HUES64 (cell line): ENCODE data around the gene GPC6.

Experiments
- H3K27ac ChIP-seq: 2 replicates; pipeline ENCODE4 v1.7.0; 2013; ENCODE audit warnings: low read depth, low read length, inconsistent platforms
- H3K27me3 ChIP-seq: 2 replicates; pipeline ENCODE4 v1.6.1; 2013; ENCODE audit warnings: mild to moderate bottlenecking, low read length; ENCODE audit not compliant: insufficient read depth
- H3K36me3 ChIP-seq: 2 replicates; pipeline ENCODE4 v1.6.1; 2013; ENCODE audit warnings: mild to moderate bottlenecking, low read length; ENCODE audit not compliant: insufficient read depth
- H3K4me1 ChIP-seq: 2 replicates; pipeline ENCODE4 v1.6.1; 2013; ENCODE audit warnings: mild to moderate bottlenecking, low read length, moderate library complexity; ENCODE audit not compliant: insufficient read depth
- H3K4me3 ChIP-seq: 2 replicates; pipeline ENCODE4 v1.5.1; 2013; ENCODE audit warnings: mild to moderate bottlenecking, low read length, moderate library complexity
- H3K9ac ChIP-seq: 2 replicates; pipeline ENCODE4 v1.6.1; 2013; ENCODE audit warnings: mild to moderate bottlenecking, low read depth, low read length
- H3K9me3 ChIP-seq: 2 replicates; pipeline ENCODE4 v1.6.1; 2013; ENCODE audit warnings: low read depth, low read length; ENCODE audit not compliant: insufficient read depth
- WGBS: fragments of 150-250, 120-280 bp; methylation state at CpG from one replicate; pipeline ENCODE4 v1.1.7; 2013; ENCODE audit warnings: missing lambda C conversion rate; 5-methylcytosine and 5-hydroxymethylcytosine counted together

The GPC6 gene

DNA sequence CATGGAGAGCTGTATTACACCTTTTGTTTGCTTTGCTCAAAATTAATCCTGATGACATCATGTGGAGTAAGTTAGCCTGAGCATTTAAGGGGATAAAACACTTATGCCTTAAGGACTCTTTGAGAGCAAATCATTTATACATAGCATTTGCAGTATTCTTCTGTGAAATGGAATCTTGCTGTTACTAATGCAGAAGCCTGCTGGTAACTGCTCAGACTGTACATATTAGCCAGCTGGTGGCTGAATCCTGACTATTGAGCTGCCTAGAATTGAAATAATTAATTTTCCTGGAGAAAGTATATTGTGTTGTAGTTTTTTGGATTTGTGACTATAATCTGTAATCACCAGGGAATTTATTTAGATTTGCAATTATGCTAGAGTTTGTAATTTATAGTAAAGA is 363.2 kb downstream of the GPC6 start:
- Histone ChIP-seq H3K36me3 (no peaks in the 10 kb centered on the region), H3K27ac (no peak overlapping the region)

GRCh38 chr13:93603043-93603442 is 376.4 kb downstream of the GPC6 start:
- Histone ChIP-seq H3K9ac (no peak overlapping the region), H3K27ac (no peak overlapping the region), H3K9me3 (no peaks in the 10 kb centered on the region), H3K36me3 (no peaks in the 10 kb centered on the region), H3K4me3 (no peak overlapping the region), H3K27me3 (no peaks in the 10 kb centered on the region), H3K4me1 (no peaks in the 10 kb centered on the region)
- WGBS = 84% methylated on average over 2 of the region's 2 CpGs

More for the DNA sequence above, 363.2 kb downstream of the GPC6 start:
- Histone ChIP-seq H3K4me3 (no peak overlapping the region), H3K4me1 (no peaks in the 10 kb centered on the region), H3K9ac (no peak overlapping the region), H3K9me3 (no peaks in the 10 kb centered on the region), H3K27me3 (no peaks in the 10 kb centered on the region)

- no peak overlapping the region for H3K9ac ChIP-seq
- no CpG with 5 or more reads among the region's 1 CpG for WGBS
- no peak overlapping the region for H3K4me3 ChIP-seq
- no peaks in the 10 kb centered on the region for H3K36me3 ChIP-seq
- H3K27me3 ChIP-seq = no peaks in the 10 kb centered on the region
- H3K9me3 ChIP-seq = no peaks in the 10 kb centered on the region
- H3K27ac ChIP-seq = no peak overlapping the region
- peaks cover 16% of the 10 kb centered on the region for H3K4me1 ChIP-seq
These were observed 388.2 kb downstream of the GPC6 start for GRCh38 chr13:93614776-93615175.

GRCh38 chr13:93620181-93620765 is 393.7 kb downstream of the GPC6 start:
- peaks cover 22% of the 10 kb centered on the region for H3K4me1 ChIP-seq
- no peaks in the 10 kb centered on the region for H3K27me3 ChIP-seq
- 100% methylated on average over 1 of the region's 2 CpGs for WGBS
- H3K36me3 ChIP-seq = no peaks in the 10 kb centered on the region
- no peak overlapping the region for H3K4me3 ChIP-seq
- no peak overlapping the region for H3K27ac ChIP-seq
- H3K9me3 ChIP-seq = no peaks in the 10 kb centered on the region
- H3K9ac ChIP-seq = no peak overlapping the region

- H3K4me3 ChIP-seq = no peak overlapping the region
- WGBS = 96% methylated on average over 2 of the region's 2 CpGs
- no peak overlapping the region for H3K27ac ChIP-seq
- H3K4me1 ChIP-seq = peaks cover 18% of the 10 kb centered on the region
- no peak overlapping the region for H3K9ac ChIP-seq
- no peaks in the 10 kb centered on the region for H3K9me3 ChIP-seq
- H3K27me3 ChIP-seq = no peaks in the 10 kb centered on the region
- no peaks in the 10 kb centered on the region for H3K36me3 ChIP-seq
These were observed 394.4 kb downstream of the GPC6 start for GRCh38 chr13:93621051-93621450.

DNA sequence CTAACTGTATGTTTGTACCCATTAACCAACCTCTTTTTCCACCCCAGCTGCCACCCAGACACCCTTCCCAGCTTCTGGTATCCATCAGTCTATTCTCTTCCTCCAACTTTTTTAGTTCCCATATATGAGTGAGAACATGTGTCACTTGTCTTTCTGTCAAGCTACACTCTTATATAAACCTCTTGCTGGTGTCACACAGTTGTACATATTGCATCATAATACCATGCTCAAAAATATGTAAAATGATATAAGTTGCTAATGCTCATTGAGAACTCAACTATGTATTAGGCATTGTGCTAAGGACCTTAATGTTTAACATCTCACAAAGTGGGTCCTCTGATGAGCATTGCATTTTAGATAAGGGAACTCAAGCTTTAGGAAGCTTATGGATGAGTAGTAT is 395.4 kb downstream of the GPC6 start:
- no peaks in the 10 kb centered on the region for H3K27me3 ChIP-seq
- no peak overlapping the region for H3K9ac ChIP-seq
- no peak overlapping the region for H3K27ac ChIP-seq
- H3K4me1 ChIP-seq = peaks cover 18% of the 10 kb centered on the region
- no peaks in the 10 kb centered on the region for H3K36me3 ChIP-seq
- H3K4me3 ChIP-seq = no peak overlapping the region
- H3K9me3 ChIP-seq = no peaks in the 10 kb centered on the region

GRCh38 chr13:93624311-93624777 is 397.7 kb downstream of the GPC6 start:
- H3K9me3 ChIP-seq = no peaks in the 10 kb centered on the region
- no peaks in the 10 kb centered on the region for H3K36me3 ChIP-seq
- peaks cover 23% of the 10 kb centered on the region for H3K4me1 ChIP-seq
- no peaks in the 10 kb centered on the region for H3K27me3 ChIP-seq
- H3K9ac ChIP-seq = no peak overlapping the region
- no peak overlapping the region for H3K4me3 ChIP-seq
- 73% methylated on average over 2 of the region's 2 CpGs for WGBS
- H3K27ac ChIP-seq = no peak overlapping the region

DNA sequence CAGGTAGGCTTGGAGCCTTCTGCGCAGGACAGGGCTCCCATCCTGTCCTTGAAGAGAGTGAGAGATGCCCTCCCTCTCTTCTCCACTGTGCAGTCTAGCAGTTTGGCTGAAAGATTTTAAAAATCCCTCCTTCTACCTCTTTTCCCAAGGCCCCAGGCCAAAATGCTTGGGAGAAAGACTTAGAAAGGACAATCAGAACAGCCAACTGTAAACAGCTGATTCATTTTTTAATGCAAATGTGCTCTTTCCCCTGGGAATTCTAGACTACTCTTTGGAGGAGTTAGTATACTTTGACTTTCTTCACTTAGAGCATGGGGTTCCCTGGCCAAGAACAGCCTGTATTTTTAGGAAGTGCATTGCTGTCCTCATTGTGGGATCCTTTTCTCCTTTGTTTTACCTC is 398.9 kb downstream of the GPC6 start:
- no peak overlapping the region for H3K9ac ChIP-seq
- peaks cover 23% of the 10 kb centered on the region for H3K4me1 ChIP-seq
- no peaks in the 10 kb centered on the region for H3K36me3 ChIP-seq
- no peaks in the 10 kb centered on the region for H3K9me3 ChIP-seq
- H3K27ac ChIP-seq = no peak overlapping the region
- no peaks in the 10 kb centered on the region for H3K27me3 ChIP-seq
- H3K4me3 ChIP-seq = no peak overlapping the region
- WGBS = 91% methylated on average over 1 of the region's 1 CpG

DNA sequence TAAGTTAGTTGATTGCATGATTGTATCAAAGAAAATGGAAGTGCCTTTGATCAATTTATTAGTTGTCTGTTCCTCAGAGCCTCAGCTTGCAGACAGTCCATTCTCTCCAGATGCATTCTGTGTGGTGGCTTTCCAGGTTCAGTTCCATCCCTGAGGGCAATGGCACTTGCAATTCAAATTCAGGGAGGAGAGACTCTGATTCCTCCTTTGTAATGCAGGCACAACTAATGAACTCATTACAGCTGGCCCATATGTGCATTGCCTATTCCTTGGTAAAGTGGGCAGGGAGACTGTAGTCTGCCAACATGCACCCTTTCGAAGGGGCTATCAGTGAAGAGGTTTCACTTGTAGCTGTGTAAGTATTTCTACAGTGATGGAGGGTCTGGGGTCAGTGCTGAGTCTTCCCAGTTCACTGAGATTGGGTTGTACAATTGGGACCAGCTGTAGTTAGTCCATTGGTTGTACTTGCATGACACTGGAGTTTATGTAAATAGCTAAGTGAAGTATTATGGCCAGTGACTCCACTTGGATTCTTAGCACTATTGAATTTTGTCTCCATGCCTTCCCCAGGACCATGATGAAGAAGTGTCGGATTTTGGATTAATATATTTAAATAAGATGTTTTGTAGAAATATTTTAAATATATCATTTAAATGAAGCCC is 401.7 kb downstream of the GPC6 start:
- WGBS = 59% methylated on average over 1 of the region's 2 CpGs
- Histone ChIP-seq H3K27me3 (no peaks in the 10 kb centered on the region), H3K4me1 (peaks cover 23% of the 10 kb centered on the region), H3K4me3 (no peak overlapping the region), H3K9me3 (no peaks in the 10 kb centered on the region), H3K36me3 (no peaks in the 10 kb centered on the region), H3K9ac (no peak overlapping the region), H3K27ac (no peak overlapping the region)

GRCh38 chr13:93635616-93636032 is 409.0 kb downstream of the GPC6 start:
- Histone ChIP-seq H3K36me3 (no peaks in the 10 kb centered on the region), H3K4me1 (peaks cover 7% of the 10 kb centered on the region; the same call in 1 of the 2 replicates), H3K27ac (no peak overlapping the region), H3K4me3 (no peak overlapping the region), H3K9ac (no peak overlapping the region), H3K27me3 (no peaks in the 10 kb centered on the region), H3K9me3 (no peaks in the 10 kb centered on the region)
- 86% methylated on average over 4 of the region's 4 CpGs for WGBS

GRCh38 chr13:93637852-93638251 is 411.2 kb downstream of the GPC6 start:
- 100% methylated on average over 1 of the region's 2 CpGs for WGBS
- no peak overlapping the region for H3K9ac ChIP-seq
- no peak overlapping the region for H3K4me3 ChIP-seq
- H3K27me3 ChIP-seq = no peaks in the 10 kb centered on the region
- no peaks in the 10 kb centered on the region for H3K9me3 ChIP-seq
- peaks cover 7% of the 10 kb centered on the region; the same call in 1 of the 2 replicates for H3K4me1 ChIP-seq
- H3K27ac ChIP-seq = no peak overlapping the region
- H3K36me3 ChIP-seq = no peaks in the 10 kb centered on the region
